HG03060 (cell line): ENCODE results near the gene ZFYVE21.
A peak's percentile ranks its signal among the peaks of the same experiment; 100 is the strongest.

ENCODE experiments used
- ATAC-seq: cut with Tn5 transposase; IDR thresholded peaks from one replicate; pipeline ENCODE4 v1.9.1; 2021; ENCODE audit warnings: low read depth, moderate number of reproducible peaks; ENCODE audit not compliant: unreplicated experiment

Gene ZFYVE21

DNA sequence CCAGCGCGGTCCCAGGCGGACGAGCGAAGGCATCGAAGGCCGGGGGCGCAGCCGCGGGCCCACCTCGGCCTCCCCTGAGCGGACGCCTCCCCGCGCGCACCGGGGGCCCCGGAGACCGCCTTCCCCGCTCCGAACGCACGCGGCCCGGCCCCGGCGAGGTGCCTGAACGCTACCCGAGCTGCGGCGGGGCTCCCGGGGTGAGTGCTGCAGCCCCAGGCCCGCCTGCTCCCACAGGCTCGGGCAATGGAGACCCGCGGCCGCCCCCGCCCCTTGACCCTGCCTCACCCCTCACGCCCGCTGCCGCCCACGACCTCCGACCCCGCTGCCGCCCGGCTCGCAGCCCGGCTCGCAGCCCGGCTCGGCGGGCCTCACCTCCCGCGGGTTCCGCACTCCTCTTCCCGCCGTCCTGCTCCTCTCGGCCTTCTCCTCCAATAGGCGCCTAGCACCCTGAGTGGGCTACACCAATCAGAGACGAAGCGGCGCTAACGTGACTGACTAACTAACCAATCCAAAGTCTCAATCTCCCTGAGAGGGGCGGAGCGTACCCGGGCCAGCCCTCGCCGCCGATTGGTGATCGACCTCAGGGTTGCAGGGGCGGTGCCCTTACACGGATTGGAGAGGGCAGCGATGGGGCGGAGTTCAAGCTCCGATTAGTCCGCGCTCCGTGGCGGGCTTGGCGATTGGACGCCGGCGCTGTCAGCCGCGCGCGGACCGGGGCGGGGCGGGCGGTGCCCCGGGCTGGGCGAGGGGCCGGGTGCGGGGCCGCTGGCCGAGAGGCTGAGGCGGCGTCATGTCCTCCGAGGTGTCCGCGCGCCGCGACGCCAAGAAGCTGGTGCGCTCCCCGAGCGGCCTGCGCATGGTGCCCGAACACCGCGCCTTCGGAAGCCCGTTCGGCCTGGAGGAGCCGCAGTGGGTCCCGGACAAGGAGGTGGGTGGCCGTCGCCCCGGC lies at the start of gene ZFYVE21, which contains the start of gene XRCC3:
Gene ZFYVE21, plus strand, starts transcription at position 759 of the 949 bp plus-strand sequence. Its CDS starts 32 bp downstream, at position 791.
Gene XRCC3, minus strand, starts transcription at position 400 of the 949 bp plus-strand sequence. CDS start 4,364 bp downstream, outside the sequence.
- peak; percentile 92 for ATAC-seq

DNA sequence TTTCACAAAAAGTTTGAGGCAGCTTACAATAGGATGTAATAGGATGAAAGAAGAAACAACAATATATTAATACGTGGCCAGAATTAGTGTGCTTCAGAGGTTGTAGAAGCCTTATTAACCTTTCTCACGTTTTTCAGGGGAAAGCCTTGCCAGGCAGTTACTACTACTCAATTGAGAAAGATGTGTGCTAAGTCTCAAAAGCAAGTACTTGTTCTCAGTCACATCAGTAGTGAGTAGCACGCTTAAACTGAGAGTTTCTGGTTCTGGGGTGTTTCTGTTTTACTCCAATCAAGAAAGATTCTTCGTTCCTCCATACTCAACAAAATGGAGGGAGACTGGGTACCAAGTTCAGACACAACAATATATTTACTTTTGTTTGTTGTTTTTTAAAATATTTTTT lies 47.9 kb upstream of the ZFYVE21 start:
- no peak for ATAC-seq

DNA sequence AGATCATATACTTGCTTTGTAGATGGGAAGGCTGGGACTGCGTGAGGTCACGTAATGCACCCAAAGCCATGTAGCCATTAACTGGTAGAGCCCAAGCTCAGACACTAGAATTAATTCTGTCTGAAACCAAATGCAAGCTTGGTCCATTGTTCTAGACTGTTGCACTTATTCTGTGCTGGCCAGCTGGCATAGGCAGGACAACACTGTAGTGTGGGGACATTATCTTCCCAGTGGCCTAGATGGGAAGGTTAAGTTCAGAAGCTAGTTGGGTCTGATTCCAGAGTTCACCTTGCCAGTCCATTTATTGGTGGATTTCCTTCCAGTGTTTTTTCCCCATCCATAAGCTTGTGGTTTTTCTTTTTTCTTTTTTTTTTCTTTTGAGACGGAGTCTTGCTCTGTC lies 47.5 kb upstream of the ZFYVE21 start:
- ATAC-seq, result no peak

DNA sequence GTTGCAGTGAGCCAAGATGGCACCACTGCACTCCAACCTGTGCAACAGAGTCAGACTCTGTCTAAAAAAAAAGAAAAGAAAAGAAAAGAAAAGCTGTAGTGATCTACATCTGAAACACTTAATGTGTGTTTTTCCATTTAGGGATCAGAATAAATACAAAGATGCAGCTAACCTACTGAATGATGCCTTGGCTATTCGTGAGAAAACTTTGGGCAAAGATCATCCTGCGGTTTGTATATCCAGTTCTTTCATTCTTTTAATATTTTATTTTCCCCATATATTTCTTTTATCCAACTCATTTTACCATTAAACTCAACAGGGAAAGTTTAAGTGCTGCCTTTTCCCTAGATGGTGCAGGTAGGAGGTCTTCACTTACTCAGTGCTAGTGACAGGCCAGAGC lies 46.2 kb upstream of the ZFYVE21 start:
- ATAC-seq, result no peak

DNA sequence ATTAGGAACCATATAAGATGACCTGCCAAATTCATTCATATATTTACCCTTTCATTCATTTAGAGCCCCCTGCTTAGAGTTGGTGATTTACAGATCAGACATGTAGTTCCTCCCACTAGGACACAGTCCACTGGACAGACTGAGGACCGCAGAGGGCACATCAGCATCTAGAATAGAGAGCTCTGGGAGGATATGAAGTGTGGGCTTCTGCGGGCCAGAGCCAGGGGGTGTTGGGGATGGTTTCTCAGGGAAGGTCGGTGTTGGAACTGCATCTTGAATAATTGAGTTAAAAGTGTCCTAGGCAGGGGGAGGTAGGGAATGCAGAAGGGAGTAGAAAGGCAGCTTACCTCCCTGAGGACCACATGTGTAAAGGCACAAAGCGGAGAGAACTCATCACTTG lies 43.7 kb upstream of the ZFYVE21 start:
- ATAC-seq, result no peak

DNA sequence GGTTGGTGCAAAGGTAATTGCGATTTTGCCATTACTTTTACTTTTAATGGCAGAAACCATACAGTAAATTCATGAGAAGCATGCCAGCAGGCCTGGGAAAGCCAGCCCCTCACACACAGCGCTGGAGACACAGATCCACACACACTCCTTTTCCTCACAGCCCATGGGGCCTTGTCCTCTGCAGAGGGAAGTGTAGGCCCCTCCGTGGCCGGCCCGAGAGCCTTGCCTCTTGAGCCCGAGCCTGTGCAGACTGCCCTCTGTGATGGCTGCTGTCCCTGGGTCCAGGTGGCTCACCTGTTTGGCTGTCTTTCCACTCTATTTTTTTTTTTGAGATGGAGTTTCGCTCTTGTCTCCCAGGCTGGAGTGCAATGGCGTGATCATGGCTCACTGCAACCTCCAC lies 39.7 kb upstream of the ZFYVE21 start:
- no peak for ATAC-seq

DNA sequence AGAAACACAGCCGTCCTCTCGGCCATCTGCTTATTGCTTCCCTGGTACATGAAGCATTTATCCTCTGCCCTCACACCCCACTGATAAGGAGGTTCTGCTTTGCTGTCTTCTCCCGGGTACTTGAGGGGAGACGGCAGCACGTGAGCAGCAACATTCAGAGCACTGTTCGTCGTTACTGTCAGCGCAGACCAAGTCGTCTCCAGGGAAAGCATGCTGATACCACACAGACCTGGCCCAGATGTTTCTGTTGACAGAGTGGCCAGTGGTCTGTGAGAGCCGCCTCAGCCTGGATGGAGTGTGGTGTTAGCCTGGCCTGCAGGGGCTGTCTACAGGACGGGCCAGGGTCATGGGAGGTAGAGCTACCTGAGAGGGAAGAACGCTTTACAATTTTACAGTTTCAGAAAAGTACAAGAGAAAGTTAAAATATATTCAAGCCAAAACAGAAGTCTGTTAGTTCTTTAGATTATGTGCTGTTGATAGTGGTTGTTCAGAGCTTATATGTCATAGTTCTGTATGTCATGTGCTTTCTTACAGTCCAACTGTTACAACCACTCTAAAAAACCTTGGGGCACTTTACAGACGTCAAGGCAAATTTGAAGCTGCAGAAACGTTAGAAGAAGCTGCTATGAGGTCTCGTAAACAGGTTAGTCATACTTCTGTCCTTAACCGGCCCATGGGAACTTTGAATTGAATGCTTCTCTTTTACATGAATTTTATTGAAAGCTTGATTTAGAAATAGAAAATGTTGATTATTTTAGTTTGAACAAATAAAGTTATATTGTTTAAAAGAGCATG lies 38.5 kb upstream of the ZFYVE21 start:
- ATAC-seq, result no peak

DNA sequence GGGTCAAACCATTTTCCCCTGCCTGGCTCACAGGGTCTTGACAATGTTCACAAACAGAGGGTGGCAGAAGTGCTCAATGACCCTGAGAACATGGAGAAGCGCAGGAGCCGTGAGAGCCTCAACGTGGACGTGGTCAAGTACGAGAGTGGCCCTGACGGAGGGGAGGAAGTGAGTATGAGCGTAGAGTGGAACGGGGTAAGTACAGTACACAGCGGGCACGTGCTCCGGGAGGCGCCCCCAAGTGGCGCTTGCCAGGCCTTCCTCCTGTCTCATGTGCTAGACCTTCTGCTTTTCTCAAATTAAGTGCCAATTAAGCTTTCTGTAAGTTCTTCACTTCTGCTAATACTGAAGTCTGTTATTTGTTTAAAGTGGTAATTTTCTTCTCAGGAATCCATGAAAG lies 36.3 kb upstream of the ZFYVE21 start:
- no peak for ATAC-seq

DNA sequence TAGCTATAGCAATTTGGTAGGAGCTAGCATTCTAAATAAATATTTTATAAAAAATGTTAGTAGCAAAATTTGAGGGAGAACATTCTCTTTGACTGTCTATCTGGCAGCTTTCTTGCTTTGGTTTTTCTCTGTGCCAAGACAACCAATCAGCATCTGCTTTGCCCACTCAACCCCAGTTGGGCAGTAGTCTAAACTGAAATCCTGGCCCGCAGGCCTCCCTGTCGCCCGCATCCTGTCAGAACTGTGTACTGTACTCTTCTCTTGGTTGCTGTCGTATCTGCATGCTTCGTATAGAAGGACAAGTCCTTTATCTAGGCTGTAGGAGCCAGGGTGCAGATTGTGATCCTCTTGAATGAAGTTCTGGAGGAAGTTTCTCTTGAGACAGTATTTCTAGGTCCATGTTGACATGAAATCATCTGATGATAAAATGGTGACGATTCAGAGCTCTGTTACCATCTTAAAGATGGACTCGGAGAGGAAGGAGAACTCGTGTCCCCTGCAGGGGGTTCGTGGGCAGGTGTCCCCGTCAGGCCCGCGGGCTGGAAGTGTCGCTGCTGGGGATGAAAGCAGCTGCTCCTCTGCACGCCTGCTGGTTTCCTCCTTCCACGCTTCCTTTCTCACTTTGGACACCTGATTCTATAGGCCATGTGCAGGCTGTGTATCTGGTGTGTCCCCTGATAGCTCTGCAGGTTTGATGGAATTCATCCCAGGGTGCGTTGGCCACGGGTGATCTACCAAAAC lies 34.9 kb upstream of the ZFYVE21 start:
- ATAC-seq, result no peak

DNA sequence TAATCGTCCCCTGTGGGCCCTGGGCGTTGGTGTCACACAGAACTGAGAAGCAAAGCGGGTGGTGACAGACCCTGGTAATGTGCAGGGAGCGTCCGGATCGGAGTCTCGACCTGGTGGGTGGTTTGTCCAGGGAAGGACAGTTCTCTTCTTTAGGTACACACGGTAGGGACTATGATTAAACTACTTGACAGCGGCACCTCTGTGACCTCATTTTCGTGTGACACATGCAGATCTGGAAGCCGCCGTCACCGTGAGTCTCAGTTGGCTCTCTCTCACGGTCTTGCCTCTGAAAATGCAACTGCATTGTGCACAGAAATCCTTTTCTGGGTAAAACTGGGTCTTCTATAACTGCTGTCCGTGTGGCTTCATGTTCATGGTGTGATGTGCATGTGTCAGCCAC lies 32.5 kb upstream of the ZFYVE21 start:
- no peak for ATAC-seq

DNA sequence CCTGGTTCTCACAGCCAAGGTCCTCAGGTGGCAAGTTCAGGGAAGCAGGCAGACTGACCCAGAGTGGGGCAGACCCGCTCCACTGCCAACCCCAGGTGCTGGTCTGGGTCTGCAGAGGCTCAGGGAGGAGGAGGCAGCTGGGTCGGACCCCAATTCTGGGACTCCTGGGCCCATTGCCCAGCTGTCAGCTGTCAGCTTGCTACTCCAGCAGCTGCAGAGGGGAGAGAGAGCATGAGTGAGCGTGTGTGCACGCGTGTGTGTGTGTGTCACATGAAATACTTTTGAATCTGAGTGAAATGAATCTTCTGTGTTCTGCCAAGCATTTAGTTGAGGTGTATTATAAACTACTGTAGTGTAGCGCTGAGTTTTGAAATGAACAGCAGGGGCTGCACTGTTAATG lies 31.1 kb upstream of the ZFYVE21 start:
- no peak for ATAC-seq

DNA sequence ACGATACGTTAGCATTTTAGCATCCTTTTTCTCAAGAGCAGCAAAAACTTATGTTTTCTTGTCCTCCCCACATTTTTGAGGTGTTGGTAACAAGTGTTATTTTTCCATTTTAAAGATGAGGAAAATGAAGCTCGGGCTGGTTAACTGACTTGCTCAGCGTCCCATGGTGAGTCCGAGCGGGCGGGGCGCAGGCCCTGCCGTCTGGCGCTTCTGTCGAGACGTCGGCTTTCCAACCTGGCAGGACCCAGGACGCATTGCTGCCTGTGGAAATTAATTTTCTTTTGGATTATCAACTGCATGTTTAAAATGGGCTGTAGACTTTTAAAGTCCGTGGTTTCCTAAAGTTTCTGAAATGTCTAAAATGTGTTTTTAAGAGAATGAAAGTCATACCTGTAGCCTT lies 30.7 kb upstream of the ZFYVE21 start:
- ATAC-seq, result no peak

DNA sequence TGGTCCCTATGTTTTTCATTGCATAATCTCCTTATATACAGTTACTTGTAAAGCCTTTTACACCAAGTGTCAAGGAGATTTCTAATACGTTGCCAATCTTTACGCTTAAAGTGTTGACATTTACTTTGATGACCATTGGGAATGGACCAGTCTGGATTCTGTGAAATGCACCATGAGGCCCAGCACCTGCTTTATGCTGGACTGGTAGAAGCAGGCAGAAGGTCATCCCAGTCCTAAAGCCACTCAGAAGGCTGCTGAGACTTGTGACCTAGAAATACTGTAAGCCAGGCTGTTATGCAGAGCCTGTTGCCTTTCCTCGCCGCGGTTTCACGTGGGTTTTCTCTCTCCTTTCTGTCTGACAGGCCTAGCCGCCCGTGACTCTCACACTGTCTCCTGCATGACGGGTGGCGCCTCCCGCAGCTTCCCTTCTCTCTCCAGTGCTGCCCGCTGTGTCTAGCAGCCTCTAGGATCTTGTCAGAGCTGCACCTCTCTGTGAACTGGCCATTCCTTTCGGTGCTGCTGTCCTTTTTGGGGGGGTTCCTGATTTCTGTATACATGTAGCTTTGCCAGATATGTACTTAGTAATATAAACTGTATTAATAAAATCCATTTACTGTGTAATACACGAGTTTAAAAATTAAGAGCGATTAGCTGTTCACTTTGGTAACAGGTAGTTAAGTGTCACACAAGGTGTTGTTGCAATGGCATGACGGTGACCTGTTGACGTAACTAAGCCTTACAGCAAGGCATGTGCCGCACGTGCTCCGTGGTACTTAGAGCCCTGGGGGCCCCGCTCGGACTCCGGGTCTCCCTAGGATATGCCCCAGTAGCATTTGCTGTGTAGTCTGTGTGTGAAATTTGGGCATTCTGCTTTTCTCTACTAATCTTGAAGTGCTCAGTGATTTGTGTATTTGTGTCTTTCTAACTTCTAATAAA lies 30.1 kb upstream of the ZFYVE21 start:
- no peak for ATAC-seq

DNA sequence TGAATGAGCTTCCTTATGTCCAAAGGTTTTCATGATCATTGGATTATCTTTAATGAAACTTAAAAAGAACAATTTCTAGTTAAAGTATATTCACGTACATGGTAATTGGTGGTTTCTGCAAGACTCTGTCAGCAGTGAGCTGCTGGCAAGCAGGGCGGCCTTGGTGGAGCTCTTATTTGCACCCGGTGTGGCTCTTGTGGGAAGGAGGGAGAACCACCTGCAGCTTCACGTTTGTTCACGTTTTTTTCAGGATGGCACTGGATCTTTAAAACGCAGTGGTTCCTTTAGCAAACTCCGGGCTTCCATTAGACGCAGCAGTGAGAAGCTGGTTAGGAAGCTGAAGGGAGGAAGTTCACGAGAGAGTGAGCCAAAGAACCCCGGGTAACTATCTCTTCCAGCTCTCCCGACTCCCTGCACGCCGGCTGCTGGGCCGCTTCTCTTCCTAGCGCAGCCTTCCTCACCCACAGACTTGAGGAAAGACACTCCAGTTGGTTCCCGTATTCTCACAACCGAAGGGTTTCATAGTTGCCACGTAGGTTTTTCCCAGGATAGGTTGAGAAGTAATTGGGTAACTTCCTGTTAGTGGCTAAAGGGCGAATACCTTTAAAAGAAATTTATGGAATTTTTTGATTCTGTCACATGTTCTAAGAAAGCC lies 28.7 kb upstream of the ZFYVE21 start:
- ATAC-seq, result no peak

DNA sequence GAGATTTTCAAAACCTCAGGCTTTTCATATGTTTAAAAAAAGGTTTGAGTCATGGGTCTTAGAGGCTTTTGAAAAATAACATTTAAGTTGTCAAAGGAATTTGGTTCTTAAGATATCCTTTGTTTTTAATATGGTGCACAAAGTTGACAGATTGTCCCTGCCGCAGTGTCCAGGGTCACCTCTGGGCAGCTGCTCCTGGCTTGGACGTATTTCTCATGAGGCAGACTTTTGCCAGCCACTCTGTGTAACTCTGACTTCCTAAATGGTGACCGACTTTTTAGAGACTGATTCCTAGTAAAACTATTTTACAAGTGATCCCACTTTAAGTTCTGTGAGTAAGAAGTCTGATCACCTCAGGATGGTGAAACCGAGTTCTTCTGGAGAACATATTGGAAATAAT lies 27.9 kb upstream of the ZFYVE21 start:
- no peak for ATAC-seq

DNA sequence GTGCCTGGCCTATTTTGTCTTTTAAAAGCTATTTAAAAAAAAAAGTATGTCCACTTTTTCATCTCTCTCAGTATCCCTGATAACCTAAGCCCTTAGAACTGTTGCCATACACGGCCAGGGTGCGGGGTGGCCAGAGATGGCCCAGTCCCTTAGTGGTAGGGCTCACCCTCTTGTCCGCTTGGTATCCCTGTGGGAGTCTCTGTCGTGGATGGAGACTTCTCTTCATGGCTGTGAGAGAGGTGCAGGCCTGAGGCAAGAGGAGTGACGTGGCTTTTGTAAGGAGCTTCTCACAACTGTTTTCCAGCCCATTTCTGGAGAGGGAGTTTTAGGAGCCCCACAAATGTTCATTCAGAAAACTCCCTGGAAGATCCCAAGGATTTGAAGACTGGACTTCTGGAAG lies 27.2 kb upstream of the ZFYVE21 start:
- no peak for ATAC-seq

DNA sequence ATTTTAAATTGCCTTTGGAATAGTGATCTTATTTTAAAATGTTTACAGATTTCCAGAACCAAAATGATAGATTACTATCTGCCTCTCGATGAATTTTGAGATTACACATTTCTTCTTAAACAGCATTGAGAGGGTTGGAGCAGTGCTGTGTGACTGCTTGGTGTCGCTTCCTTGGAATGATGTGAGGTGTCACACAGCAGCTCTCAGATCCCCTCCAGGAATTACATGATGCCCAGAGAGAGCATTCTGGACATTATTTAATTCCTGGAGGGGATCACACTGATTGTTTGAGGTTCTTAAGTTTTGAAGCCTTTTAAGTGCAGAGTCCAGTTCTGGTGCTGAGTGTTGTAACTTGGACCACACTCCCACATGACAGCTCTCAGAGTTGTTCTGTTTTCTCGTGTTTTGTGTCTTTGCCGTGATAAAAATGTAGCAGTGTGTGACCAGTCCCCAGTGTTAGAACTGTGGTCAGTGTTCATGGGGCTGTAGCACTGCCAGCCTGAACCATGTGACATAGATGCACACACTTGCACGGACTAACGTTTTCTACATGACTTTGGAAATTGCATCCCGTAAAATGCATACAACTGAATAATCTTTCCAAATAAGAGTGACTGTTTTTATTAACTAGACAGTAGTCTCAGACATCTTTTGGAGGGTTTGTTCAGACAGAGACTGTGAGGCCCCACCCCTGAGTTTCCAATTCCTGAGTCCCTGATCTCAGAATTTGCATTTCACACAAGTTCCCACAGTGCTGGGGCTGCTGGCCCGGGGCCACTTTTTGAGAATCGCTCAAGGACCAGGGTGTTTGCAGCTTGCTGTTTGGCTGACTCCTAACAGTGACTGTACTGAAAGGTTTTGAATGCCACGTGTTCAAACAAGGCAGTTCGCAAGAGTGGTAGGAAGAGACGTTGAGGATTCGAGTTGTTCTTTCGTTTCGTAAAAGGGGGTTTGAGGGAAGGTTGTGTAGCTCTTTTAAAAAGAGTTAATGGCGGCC lies 26.4 kb upstream of the ZFYVE21 start:
- ATAC-seq, result no peak

DNA sequence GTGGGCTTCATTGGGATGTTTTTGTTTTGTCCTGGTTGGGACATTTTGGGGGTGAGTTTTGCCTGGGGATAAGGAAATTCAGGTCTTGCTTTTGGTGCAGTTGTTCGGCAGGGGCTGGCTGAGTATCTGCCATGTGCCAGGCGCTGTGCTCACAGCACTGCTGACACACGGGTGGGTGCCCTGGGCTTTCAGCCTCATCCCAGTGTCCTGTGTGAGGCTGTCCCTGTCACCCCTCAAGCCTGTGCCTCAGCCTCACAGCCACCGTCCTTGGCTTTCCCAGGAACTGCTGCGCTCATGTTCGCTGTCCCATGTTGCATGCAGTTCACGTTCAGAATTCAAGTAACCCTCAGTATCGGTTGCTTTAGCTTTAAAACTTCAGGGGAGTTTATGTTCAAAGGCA lies 25.3 kb upstream of the ZFYVE21 start:
- no peak for ATAC-seq
